Measurements from ENCODE around the gene ZMYND19. TPM values are rescaled to one million over a fixed set of nuclear protein-coding genes. Genes with fewer than 3 reads are reported as not detected.

Gene ZMYND19
- polyA plus RNA-seq, 1 donor: 20.1 TPM

Other genes with a start within 250 kb of the ZMYND19 start
- gene EXD3, start 167.3 kb downstream of the ZMYND19 start, polyA plus RNA-seq: 36.5 TPM
- 11.8 TPM for gene NOXA1, start 167.1 kb downstream of the ZMYND19 start, polyA plus RNA-seq
- gene ENTPD8, start 149.2 kb downstream of the ZMYND19 start, polyA plus RNA-seq: 14.2 TPM
- 33.4 TPM for gene NSMF, start 131.2 kb downstream of the ZMYND19 start, polyA plus RNA-seq
- gene PNPLA7, start 40.1 kb downstream of the ZMYND19 start, polyA plus RNA-seq: 7.2 TPM
- gene MRPL41, start 38.6 kb downstream of the ZMYND19 start, polyA plus RNA-seq: 30.5 TPM
- gene DPH7, start 11.6 kb downstream of the ZMYND19 start, polyA plus RNA-seq: 42.2 TPM
- 59.8 TPM for gene ARRDC1, start 15.2 kb upstream of the ZMYND19 start, polyA plus RNA-seq
- gene EHMT1, start 28.5 kb upstream of the ZMYND19 start, polyA plus RNA-seq: 38.7 TPM

Data from large intestine (tissue), 1 donor.